ENCODE measurements around the gene CST11. TPM values are rescaled to one million over a fixed set of nuclear protein-coding genes. Genes with fewer than 3 reads are reported as not detected.

Gene CST11
- total RNA-seq, 1 donor from 2014 or later: not detected

DNA sequence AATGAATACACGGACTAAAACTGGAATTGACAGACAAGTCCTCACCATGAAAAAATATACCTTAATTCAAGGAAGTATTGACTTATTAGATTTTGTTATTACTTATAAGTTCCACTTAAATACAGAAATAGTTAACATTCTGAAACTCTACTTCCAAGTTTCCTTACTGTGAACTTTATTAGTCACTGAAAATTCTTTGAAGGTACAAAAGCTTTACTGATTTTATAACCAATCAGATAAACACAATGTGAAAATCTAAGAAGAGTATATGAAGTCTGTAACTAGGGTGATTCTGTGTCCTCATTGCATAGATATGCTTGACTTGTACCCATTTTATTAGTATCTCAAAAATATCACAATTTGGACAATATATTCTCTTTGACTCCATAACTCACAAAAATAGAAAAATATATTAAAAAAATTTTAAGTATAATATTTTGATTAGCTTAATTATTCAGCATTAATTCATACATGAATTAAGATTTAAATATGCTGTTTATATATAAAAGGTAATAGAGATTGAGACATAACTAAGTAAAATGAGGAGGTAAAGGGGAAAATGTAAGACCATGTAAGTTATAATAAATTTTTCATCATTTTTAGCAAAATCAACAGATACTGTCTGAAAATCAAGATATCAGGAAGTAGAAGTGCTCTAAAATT, 38.0 kb downstream of the CST11 start:
- TF ChIP-seq, protein P1, sequence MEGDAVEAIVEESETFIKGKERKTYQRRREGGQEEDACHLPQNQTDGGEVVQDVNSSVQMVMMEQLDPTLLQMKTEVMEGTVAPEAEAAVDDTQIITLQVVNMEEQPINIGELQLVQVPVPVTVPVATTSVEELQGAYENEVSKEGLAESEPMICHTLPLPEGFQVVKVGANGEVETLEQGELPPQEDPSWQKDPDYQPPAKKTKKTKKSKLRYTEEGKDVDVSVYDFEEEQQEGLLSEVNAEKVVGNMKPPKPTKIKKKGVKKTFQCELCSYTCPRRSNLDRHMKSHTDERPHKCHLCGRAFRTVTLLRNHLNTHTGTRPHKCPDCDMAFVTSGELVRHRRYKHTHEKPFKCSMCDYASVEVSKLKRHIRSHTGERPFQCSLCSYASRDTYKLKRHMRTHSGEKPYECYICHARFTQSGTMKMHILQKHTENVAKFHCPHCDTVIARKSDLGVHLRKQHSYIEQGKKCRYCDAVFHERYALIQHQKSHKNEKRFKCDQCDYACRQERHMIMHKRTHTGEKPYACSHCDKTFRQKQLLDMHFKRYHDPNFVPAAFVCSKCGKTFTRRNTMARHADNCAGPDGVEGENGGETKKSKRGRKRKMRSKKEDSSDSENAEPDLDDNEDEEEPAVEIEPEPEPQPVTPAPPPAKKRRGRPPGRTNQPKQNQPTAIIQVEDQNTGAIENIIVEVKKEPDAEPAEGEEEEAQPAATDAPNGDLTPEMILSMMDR (IDR thresholded peaks at IDR 0.05; ENCODE audit: borderline replicate concordance): no peak
- Histone ChIP-seq H3K27ac (replicated peaks) (no peak overlapping the region), H3K4me3 (no peak overlapping the region), H3K27me3 (ENCODE audit: low read depth) (no peaks in the 10 kb centered on the region), H3K4me1 (peaks cover 77% of the 10 kb centered on the region), H3K36me3 (no peaks in the 10 kb centered on the region), H3K9me3 (replicated peaks) (no peaks in the 10 kb centered on the region)
- intact Hi-C loops (cut with micrococcal nuclease): no loop called here
- DNase-seq: no peak

DNA sequence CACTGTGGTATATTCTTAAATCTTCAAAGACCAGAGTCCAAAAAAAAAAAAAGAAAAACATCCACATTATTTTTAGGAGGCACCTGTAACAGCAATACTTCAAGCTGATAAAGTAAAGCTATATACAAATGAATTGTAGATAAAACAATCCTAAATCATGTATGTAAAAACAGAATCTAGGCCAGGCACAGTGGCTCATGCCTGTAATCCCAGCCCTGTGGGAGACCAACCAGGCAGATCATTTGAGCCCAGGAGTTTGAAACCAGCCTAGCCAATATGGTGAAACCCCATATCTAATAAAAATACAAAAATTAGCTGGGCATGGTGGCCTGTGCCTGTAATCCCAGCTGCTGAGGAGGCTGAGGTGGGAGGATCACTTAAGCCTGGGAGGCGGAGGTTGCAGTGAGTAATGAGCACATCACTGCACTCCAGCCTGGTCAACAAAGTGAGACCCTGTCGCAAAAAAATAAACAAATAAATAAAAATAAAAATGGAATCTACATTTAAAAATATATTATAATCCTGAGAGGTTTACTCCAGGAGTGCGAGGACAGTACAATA, 38.7 kb downstream of the CST11 start:
- H3K4me1 ChIP-seq: peaks cover 77% of the 10 kb centered on the region
- no peaks in the 10 kb centered on the region for H3K27me3 ChIP-seq (ENCODE audit: low read depth)
- DNase-seq: no peak
- H3K27ac ChIP-seq (replicated peaks): no peak overlapping the region
- intact Hi-C loops (cut with micrococcal nuclease): no loop called here
- H3K4me3 ChIP-seq: no peak overlapping the region
- H3K9me3 ChIP-seq (replicated peaks): no peaks in the 10 kb centered on the region
- no peaks in the 10 kb centered on the region for H3K36me3 ChIP-seq
- TF ChIP-seq, protein P1 (IDR thresholded peaks at IDR 0.05; ENCODE audit: borderline replicate concordance): no peak

DNA sequence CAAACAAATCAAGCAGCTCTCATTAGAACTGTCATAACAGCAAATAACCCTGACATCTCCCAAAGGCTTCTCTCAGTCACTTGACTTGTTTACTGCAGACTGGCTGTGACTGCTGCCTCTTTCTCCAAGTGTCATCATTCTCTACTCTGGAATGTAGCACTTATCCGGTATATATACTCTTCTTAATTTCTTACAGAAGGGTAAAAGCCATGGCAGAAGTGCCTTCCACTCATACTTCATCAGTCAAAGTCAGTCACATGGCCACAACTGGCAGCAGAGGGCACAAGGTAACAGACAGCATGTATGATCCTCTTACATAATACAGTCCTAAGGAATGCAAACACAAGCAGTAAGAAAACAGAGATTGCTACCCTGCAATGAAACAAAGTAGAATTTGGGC, 40.6 kb downstream of the CST11 start:
- H3K27ac ChIP-seq (replicated peaks): peak overlapping the region; percentile 56
- no peaks in the 10 kb centered on the region for H3K9me3 ChIP-seq (replicated peaks)
- no peaks in the 10 kb centered on the region for H3K27me3 ChIP-seq (ENCODE audit: low read depth)
- no peak overlapping the region for H3K4me3 ChIP-seq
- peaks cover 77% of the 10 kb centered on the region for H3K4me1 ChIP-seq
- DNase-seq: no peak
- intact Hi-C loops (cut with micrococcal nuclease): no loop called here
- TF ChIP-seq, protein P1 (IDR thresholded peaks at IDR 0.05; ENCODE audit: borderline replicate concordance): no peak
- no peaks in the 10 kb centered on the region for H3K36me3 ChIP-seq

DNA sequence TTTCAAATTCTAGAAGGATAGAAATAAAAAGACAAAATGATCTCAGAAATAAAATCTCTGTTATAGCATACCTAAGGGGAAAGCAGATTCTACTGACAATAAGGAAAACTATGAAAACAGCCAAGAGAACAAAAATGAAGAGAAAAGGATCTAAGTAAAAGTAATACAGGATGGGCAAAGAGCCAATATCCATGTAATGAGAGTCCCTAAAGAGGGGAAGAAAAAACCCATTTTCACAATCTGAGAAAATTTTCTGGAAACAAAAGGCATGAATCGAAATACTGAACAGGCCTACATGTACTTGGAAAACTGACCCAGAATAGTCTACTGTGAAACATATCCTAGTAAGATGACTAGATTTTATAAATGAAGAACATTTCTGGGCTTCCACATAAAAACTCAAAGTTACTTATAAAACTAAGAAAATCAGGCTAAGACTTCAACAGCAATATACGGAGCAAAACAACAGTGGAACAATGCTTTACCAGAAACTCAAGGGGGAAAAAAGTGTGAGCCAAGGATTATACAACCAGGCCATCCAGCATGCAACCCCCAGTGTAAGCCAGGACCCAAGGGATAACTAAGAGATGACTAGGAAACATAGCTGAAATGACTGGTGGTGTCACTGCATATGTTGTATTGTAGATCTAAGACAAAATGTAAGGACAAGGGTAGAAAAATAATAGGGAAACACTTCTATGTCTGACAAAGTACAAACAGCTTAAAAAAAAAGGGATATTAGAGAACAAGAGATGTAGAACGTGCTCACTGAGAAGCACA, 41.6 kb downstream of the CST11 start:
- Histone ChIP-seq H3K9me3 (replicated peaks) (no peaks in the 10 kb centered on the region), H3K4me1 (peaks cover 77% of the 10 kb centered on the region), H3K27ac (replicated peaks) (peak overlapping the region; percentile 56), H3K4me3 (no peak overlapping the region), H3K36me3 (no peaks in the 10 kb centered on the region), H3K27me3 (ENCODE audit: low read depth) (no peaks in the 10 kb centered on the region)
- TF ChIP-seq, protein P1 (IDR thresholded peaks at IDR 0.05; ENCODE audit: borderline replicate concordance): no peak
- intact Hi-C loops (cut with micrococcal nuclease): no loop called here
- DNase-seq: no peak

DNA sequence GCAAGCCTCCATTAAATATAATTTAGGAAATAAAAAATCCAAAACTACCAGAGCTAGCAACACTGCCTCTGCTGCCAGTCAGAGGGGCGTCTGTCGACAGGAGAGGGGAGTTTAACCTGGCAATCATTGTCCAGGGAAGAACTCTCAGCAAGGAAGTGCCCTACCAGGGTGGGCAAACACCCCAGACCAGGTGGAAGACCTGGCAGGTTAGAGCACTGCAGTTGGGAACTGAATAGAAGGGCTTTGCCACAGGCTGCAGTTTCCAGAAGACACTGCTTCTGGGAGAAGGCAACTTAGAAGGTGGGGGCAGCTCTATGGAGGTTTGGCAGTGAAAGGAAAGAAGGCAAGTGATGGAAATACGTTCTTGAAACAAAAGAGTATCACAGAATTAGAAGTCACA, 42.9 kb downstream of the CST11 start:
- no peaks in the 10 kb centered on the region for H3K36me3 ChIP-seq
- DNase-seq: no peak
- intact Hi-C loops (cut with micrococcal nuclease): no loop called here
- no peak overlapping the region for H3K4me3 ChIP-seq
- peaks cover 77% of the 10 kb centered on the region for H3K4me1 ChIP-seq
- TF ChIP-seq, protein P1 (IDR thresholded peaks at IDR 0.05; ENCODE audit: borderline replicate concordance): no peak
- no peaks in the 10 kb centered on the region for H3K9me3 ChIP-seq (replicated peaks)
- H3K27ac ChIP-seq (replicated peaks): no peak overlapping the region
- H3K27me3 ChIP-seq (ENCODE audit: low read depth): no peaks in the 10 kb centered on the region
